AG09319 (cell line): ENCODE measurements around the gene MTMR4.

ENCODE experiments used
- DNase-seq: peaks from one replicate; pipeline ENCODE4 v3.0.0-alpha.2; 2010; ENCODE audit warnings: low read depth; ENCODE audit errors: extremely low read depth
- CTCF ChIP-seq: IDR thresholded peaks from 2 replicates; pipeline ENCODE4 v1.5.1; 2011; ENCODE audit warnings: low read depth, mild to moderate bottlenecking, inconsistent platforms, low read length, moderate library complexity

MTMR4 gene

GRCh38 chr17:58525239-58525638, 10.8 kb upstream of the MTMR4 start:
- DNase-seq: peak; percentile 44
- no peak for TF ChIP-seq CTCF

- DNase-seq: no peak
- no peak for TF ChIP-seq CTCF
Measured at GRCh38 chr17:58521680-58522079, 7.2 kb upstream of the MTMR4 start.

GRCh38 chr17:58520843-58521430, 6.5 kb upstream of the MTMR4 start:
- peak; percentile 16 for TF ChIP-seq CTCF

GRCh38 chr17:58517928-58518609, 3.6 kb upstream of the MTMR4 start:
- peak; percentile 100 for DNase-seq
- no peak for TF ChIP-seq CTCF

More at GRCh38 chr17:58520843-58521430, 6.5 kb upstream of the MTMR4 start:
- DNase-seq: no peak

- no peak for DNase-seq
- TF ChIP-seq CTCF: no peak
Measured at GRCh38 chr17:58517378-58517927, 3.0 kb upstream of the MTMR4 start.

GRCh38 chr17:58516644-58517377, 2.4 kb upstream of the MTMR4 start:
- DNase-seq: no peak
- TF ChIP-seq CTCF: no peak

- no peak for TF ChIP-seq CTCF
- DNase-seq: no peak
Measured at GRCh38 chr17:58515286-58515685, 848 bp upstream of the MTMR4 start.
